OCI-LY3 (cell line): ENCODE measurements around the gene TANC1.

Experiments
- H2AFZ ChIP-seq: fragments of 200-600, 300-600 bp; shearing (Covaris generic); 2 replicates; pipeline ENCODE4 v1.6.0; 2014; ENCODE audit warnings: antibody characterized with exemption, low read depth, low read length
- H3K27ac ChIP-seq: fragments of 200-600, 300-600 bp; sonication (generic); 2 replicates; pipeline ENCODE4 v1.5.1; 2014; ENCODE audit warnings: mild to moderate bottlenecking, low read length, moderate library complexity, mixed read lengths
- H3K27me3 ChIP-seq: fragments of 200-600, 300-600 bp; sonication (generic); 2 replicates; pipeline ENCODE4 v1.6.1; 2014; ENCODE audit warnings: low read depth, low read length, mixed read lengths
- H3K36me3 ChIP-seq: fragments of 200-600, 300-600 bp; sonication (generic); replicated peaks from 2 replicates; pipeline ENCODE3; 2014; ENCODE audit warnings: low read depth, low read length, mixed read lengths
- H3K4me1 ChIP-seq: fragments of 300-600, 200-600 bp; sonication (generic); 2 replicates; pipeline ENCODE4 v1.6.1; 2014; ENCODE audit warnings: low read length, mixed read lengths
- H3K4me2 ChIP-seq: fragments of 200-600, 300-600 bp; sonication (generic); 2 replicates; pipeline ENCODE4 v1.6.1; 2014; ENCODE audit warnings: low read length, mixed read lengths
- H3K4me3 ChIP-seq: fragments of 300-600, 200-600 bp; sonication (generic); 2 replicates; pipeline ENCODE4 v1.5.1; 2014; ENCODE audit warnings: antibody characterized with exemption, mild to moderate bottlenecking, low read length, moderate library complexity
- H3K79me2 ChIP-seq: fragments of 300-600, 200-600 bp; shearing (Covaris generic); 2 replicates; pipeline ENCODE4 v1.6.1; 2014; ENCODE audit warnings: mild to moderate bottlenecking, low read length, mixed read lengths
- H3K9ac ChIP-seq: fragments of 300-600, 200-600 bp; shearing (Covaris generic); 2 replicates; pipeline ENCODE4 v1.6.0; 2014; ENCODE audit warnings: mild to moderate bottlenecking, low read length, moderate library complexity
- H3K9me3 ChIP-seq: fragments of 200-600, 300-600 bp; shearing (Covaris generic); 2 replicates; pipeline ENCODE4 v1.6.1; 2014; ENCODE audit warnings: low read length, mixed read lengths; ENCODE audit not compliant: insufficient read depth
- H4K20me1 ChIP-seq: fragments of 200-600, 300-600 bp; sonication (generic); 2 replicates; pipeline ENCODE4 v1.6.1; 2016; ENCODE audit warnings: low read length, mixed read lengths; ENCODE audit not compliant: insufficient read depth
- CTCF ChIP-seq: fragments of 200-600, 300-600 bp; sonication (generic); IDR thresholded peaks from 2 replicates; pipeline ENCODE4 v1.5.1; 2014; ENCODE audit warnings: antibody characterized with exemption, low read length, low read depth
- EZH2phosphoT487 ChIP-seq: fragments of 200-600 bp; shearing (Covaris generic); IDR thresholded peaks from 2 replicates; pipeline ENCODE4 v1.6.1; 2018; ENCODE audit warnings: antibody characterized with exemption, mixed run types, low read depth

TANC1 gene

GRCh38 chr2:159145745-159146354 lies 177.4 kb downstream of the TANC1 start:
- no peak overlapping the region for H3K27ac ChIP-seq
- H3K9ac ChIP-seq = no peak overlapping the region
- no peaks in the 10 kb centered on the region for H3K9me3 ChIP-seq
- H3K36me3 ChIP-seq = no peaks in the 10 kb centered on the region
- H3K4me2 ChIP-seq = no peak overlapping the region
- no peak overlapping the region for H2AFZ ChIP-seq
- no peak for TF ChIP-seq EZH2phosphoT487
- no peak for TF ChIP-seq CTCF
- no peak overlapping the region for H3K4me3 ChIP-seq
- 0 out of 2 replicates have a peak, but pooled peaks cover 5% of the 10 kb centered on the region for H3K27me3 ChIP-seq
- no peaks in the 10 kb centered on the region for H3K4me1 ChIP-seq
- H4K20me1 ChIP-seq = no peaks in the 10 kb centered on the region
- H3K79me2 ChIP-seq = no peaks in the 10 kb centered on the region

DNA sequence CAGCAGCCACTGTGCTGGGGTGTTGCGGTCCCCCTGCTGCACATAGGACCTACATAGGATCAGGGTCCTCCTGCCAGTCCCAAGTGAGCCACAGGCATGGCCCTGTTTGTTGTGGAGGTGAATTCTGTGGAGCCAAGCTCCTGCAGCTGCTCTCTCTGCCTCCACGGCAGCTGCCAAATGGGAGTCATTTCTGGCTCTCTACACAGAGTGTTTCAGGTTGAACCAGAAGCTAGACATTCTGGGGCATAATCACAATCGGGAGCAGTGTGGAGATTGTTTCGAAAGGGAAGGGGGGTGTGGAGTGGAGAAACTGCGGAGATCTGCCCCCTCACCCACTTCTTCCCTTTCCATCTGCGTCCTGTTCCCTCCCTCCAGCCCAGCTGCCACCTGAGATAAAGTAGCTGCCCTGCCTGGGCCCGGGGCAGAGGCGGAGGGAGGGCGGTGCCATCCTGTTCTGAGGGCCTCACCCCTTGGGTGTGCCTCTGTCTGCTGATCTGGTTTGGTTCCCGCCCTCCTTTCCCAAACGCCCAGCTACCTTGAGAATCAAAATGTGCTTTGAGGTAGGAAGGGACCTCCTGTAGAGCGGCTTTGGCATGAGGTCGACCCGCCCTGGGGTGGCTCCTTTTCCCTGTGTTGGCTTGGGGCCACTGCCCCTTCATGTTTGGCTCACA lies 178.7 kb downstream of the TANC1 start:
- Histone ChIP-seq H3K4me3 (no peak overlapping the region), H3K9me3 (no peaks in the 10 kb centered on the region), H2AFZ (no peak overlapping the region), H3K36me3 (no peaks in the 10 kb centered on the region), H3K79me2 (no peaks in the 10 kb centered on the region), H3K9ac (no peak overlapping the region), H3K27me3 (0 out of 2 replicates have a peak, but pooled peaks cover 5% of the 10 kb centered on the region), H3K4me2 (no peak overlapping the region), H4K20me1 (no peaks in the 10 kb centered on the region), H3K27ac (no peak overlapping the region), H3K4me1 (no peaks in the 10 kb centered on the region)
- TF ChIP-seq EZH2phosphoT487 = no peak
- TF ChIP-seq CTCF = no peak

DNA sequence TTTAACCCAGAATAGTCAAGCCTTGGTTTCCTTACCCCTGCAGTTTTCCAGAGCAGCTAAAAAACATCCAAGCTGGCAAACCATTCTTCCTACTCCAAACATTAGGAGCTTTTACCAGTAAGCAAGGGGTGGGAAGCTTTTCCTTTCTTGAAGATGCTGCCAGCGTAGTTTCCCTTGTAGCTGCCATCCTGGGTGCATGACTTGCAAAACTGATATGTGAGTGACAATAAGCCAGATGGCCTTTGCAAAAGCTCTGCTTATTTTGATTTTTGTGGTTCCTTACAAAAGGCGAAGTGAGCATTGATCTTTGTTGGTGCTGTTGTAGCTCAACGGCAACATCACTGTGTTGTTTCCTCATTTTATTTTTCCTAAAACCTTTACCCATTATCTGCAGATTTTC lies 179.2 kb downstream of the TANC1 start:
- Histone ChIP-seq H3K27ac (no peak overlapping the region), H3K27me3 (0 out of 2 replicates have a peak, but pooled peaks cover 5% of the 10 kb centered on the region), H3K9me3 (no peaks in the 10 kb centered on the region), H3K9ac (no peak overlapping the region), H3K4me3 (no peak overlapping the region), H3K79me2 (no peaks in the 10 kb centered on the region), H4K20me1 (no peaks in the 10 kb centered on the region), H3K4me1 (no peaks in the 10 kb centered on the region), H3K4me2 (no peak overlapping the region), H2AFZ (no peak overlapping the region), H3K36me3 (no peaks in the 10 kb centered on the region)
- TF ChIP-seq EZH2phosphoT487 (no peak), CTCF (no peak)

- H3K4me1 ChIP-seq = no peaks in the 10 kb centered on the region
- no peak overlapping the region for H3K9ac ChIP-seq
- H3K4me3 ChIP-seq = no peak overlapping the region
- TF ChIP-seq EZH2phosphoT487 (no peak), CTCF (no peak)
- H3K36me3 ChIP-seq = no peaks in the 10 kb centered on the region
- H2AFZ ChIP-seq = no peak overlapping the region
- no peak overlapping the region for H3K27ac ChIP-seq
- no peaks in the 10 kb centered on the region for H3K79me2 ChIP-seq
- no peak overlapping the region for H3K4me2 ChIP-seq
- H3K9me3 ChIP-seq = no peaks in the 10 kb centered on the region
- 0 out of 2 replicates have a peak, but pooled peaks cover 5% of the 10 kb centered on the region for H3K27me3 ChIP-seq
- no peaks in the 10 kb centered on the region for H4K20me1 ChIP-seq
These were observed 180.5 kb downstream of the TANC1 start for GRCh38 chr2:159148901-159149300.
